Transverse colon (tissue), 3 donors: Measurements from ENCODE around the gene MYO1A.

Experiments
- EP300 ChIP-seq: sonication (generic); formaldehyde crosslinking; IDR thresholded peaks from one replicate; pipeline ENCODE4 v1.6.1; 2017; ENCODE audit warnings: antibody characterized with exemption, low read depth
- TF ChIP-seq, protein P1 (sequence below), 5 experiments: fragments of 200-600 bp in 3 of 5; fragments of 450-650 bp in 2 of 5; sonication (generic) in 3 of 5; IDR thresholded peaks; 1 replicate in 2 of 5; 2 replicates in 3 of 5; pipeline ENCODE4 v1.5.1; 2016 to 2017; ENCODE audit warnings: antibody characterized with exemption in 5 of 5, inconsistent platforms in 3 of 5, mild to moderate bottlenecking in 2 of 5, moderate library complexity in 1 of 5

DNA sequence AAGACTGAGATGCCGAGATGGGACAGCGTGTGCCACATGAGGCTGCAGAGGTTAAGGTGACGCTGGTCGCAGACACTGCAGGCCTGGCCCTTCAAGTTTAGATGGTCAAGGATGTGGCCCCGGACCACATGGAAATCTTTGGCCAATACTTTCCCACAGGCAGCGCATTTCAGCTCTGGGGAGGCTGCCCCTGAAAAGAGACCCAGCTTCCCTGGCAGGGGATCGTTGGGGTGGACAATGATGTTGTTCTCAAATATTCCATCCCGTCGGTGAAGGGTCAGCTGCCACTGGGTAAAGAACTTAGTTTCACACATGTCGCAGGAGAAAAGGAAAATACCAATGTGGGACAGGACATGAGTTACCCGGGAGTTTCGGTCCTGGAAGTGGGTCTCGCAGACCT is 46.5 kb downstream of the MYO1A start:
- TF ChIP-seq, protein P1, sequence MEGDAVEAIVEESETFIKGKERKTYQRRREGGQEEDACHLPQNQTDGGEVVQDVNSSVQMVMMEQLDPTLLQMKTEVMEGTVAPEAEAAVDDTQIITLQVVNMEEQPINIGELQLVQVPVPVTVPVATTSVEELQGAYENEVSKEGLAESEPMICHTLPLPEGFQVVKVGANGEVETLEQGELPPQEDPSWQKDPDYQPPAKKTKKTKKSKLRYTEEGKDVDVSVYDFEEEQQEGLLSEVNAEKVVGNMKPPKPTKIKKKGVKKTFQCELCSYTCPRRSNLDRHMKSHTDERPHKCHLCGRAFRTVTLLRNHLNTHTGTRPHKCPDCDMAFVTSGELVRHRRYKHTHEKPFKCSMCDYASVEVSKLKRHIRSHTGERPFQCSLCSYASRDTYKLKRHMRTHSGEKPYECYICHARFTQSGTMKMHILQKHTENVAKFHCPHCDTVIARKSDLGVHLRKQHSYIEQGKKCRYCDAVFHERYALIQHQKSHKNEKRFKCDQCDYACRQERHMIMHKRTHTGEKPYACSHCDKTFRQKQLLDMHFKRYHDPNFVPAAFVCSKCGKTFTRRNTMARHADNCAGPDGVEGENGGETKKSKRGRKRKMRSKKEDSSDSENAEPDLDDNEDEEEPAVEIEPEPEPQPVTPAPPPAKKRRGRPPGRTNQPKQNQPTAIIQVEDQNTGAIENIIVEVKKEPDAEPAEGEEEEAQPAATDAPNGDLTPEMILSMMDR (IDR thresholded peaks at IDR 0.05) = no peak
- TF ChIP-seq EP300 = no peak
